Tibial artery (tissue), 4 donors: Measurements from ENCODE around the gene SOCS1.

ENCODE experiments used
- DNase-seq, 2 donors: peaks; one replicate each; pipeline ENCODE4 v3.0.0-alpha.2; 2019
- H3K27ac ChIP-seq, 2 donors: fragments of 200-600 bp; sonication (generic) in 1 of 2; 1 replicate in 1 of 2; 2 replicates in 1 of 2; pipeline ENCODE4 v1.5.1; 2018 to 2019; ENCODE audit warnings: mild to moderate bottlenecking in 1 of 2
- H3K27me3 ChIP-seq, 2 donors: fragments of 200-600 bp; sonication (generic) in 1 of 2; one replicate each; pipeline versions ENCODE4 v1.5.1 to v1.6.0; 2016 to 2019
- H3K36me3 ChIP-seq, 3 donors: fragments of 200-600 bp; sonication (generic) in 2 of 3; one replicate each; pipeline ENCODE4 v1.5.1; 2016 to 2019; ENCODE audit warnings: mild to moderate bottlenecking in 2 of 3
- H3K4me1 ChIP-seq, 4 donors: fragments of 200-600 bp; sonication (generic) in 2 of 4; 1 replicate in 3 of 4; 2 replicates in 1 of 4; pipeline ENCODE4 v1.5.1; 2016 to 2019
- H3K4me3 ChIP-seq, 2 donors: fragments of 200-600 bp; sonication (generic) in 1 of 2; 1 replicate in 1 of 2; 2 replicates in 1 of 2; pipeline ENCODE4 v1.5.1; 2018 to 2019; ENCODE audit warnings: mild to moderate bottlenecking in 2 of 2
- H3K9me3 ChIP-seq, 3 donors: fragments of 200-600 bp; sonication (generic) in 1 of 3; one replicate each; pipeline ENCODE4 v1.5.1; 2016 to 2019
- CTCF ChIP-seq, 2 experiments: fragments of 200-600 bp in 1 of 2; fragments of 450-650 bp in 1 of 2; IDR thresholded peaks; one replicate each; pipeline ENCODE4 v1.5.1; 2017 to 2019; ENCODE audit warnings: antibody characterized with exemption in 2 of 2, mild to moderate bottlenecking in 1 of 2, moderate library complexity in 1 of 2
- intact Hi-C: fragments of 100-400 bp; cut with DNase I; formaldehyde crosslinking; loops from one replicate; pipeline ENCODE4 v1.15.0; 2023; ENCODE audit warnings: low total_unique reads

Gene SOCS1

GRCh38 chr16:11219178-11219577, 36.8 kb downstream of the SOCS1 start:
- no peak overlapping the region for H3K4me3 ChIP-seq
- TF ChIP-seq CTCF (IDR thresholded peaks at IDR 0.05): no peak
- H3K9me3 ChIP-seq: peaks cover 2 to 23% (median 10%) of the 10 kb centered on the region in 3 donors
- no peaks in the 10 kb centered on the region for H3K27me3 ChIP-seq
- H3K36me3 ChIP-seq: no peaks in the 10 kb centered on the region
- no peak for DNase-seq
- H3K27ac ChIP-seq: no peak overlapping the region
- peaks cover 0 to 5% (median 0%) of the 10 kb centered on the region in 4 donors for H3K4me1 ChIP-seq
- intact Hi-C loops: no loop called here

GRCh38 chr16:11218604-11218962, 37.4 kb downstream of the SOCS1 start:
- TF ChIP-seq CTCF (IDR thresholded peaks at IDR 0.05): peak in 1 of 2 experiments; percentile 20
- no peak overlapping the region for H3K4me3 ChIP-seq
- no peaks in the 10 kb centered on the region for H3K36me3 ChIP-seq
- H3K27me3 ChIP-seq: no peaks in the 10 kb centered on the region
- H3K4me1 ChIP-seq: no peaks in the 10 kb centered on the region
- intact Hi-C loops: no loop called here
- peaks cover 2 to 23% (median 10%) of the 10 kb centered on the region in 3 donors for H3K9me3 ChIP-seq
- no peak for DNase-seq
- no peak overlapping the region for H3K27ac ChIP-seq

- Histone ChIP-seq H3K4me1 (no peaks in the 10 kb centered on the region), H3K4me3 (no peak overlapping the region), H3K36me3 (no peaks in the 10 kb centered on the region), H3K9me3 (peaks cover 2 to 23% (median 10%) of the 10 kb centered on the region in 3 donors), H3K27ac (no peak overlapping the region), H3K27me3 (peaks cover 0 to 3% of the 10 kb centered on the region in 2 donors)
- no peak for TF ChIP-seq CTCF (IDR thresholded peaks at IDR 0.05)
- DNase-seq: no peak
- intact Hi-C loops: no loop called here
These were observed 38.1 kb downstream of the SOCS1 start for GRCh38 chr16:11217651-11218603.

- intact Hi-C loops: no loop called here
- H3K4me1 ChIP-seq: no peaks in the 10 kb centered on the region
- H3K9me3 ChIP-seq: peaks cover 2 to 23% (median 10%) of the 10 kb centered on the region in 3 donors
- no peak overlapping the region for H3K4me3 ChIP-seq
- H3K27ac ChIP-seq: no peak overlapping the region
- DNase-seq: no peak
- no peaks in the 10 kb centered on the region for H3K36me3 ChIP-seq
- peaks cover 0 to 20% of the 10 kb centered on the region in 2 donors for H3K27me3 ChIP-seq
- TF ChIP-seq CTCF (IDR thresholded peaks at IDR 0.05): no peak
These were observed 40.0 kb downstream of the SOCS1 start for GRCh38 chr16:11215935-11216556.

- H3K36me3 ChIP-seq: no peaks in the 10 kb centered on the region
- H3K27me3 ChIP-seq: peaks cover 0 to 23% of the 10 kb centered on the region in 2 donors
- H3K4me1 ChIP-seq: no peaks in the 10 kb centered on the region
- TF ChIP-seq CTCF (IDR thresholded peaks at IDR 0.05): no peak
- intact Hi-C loops: no loop called here
- no peak overlapping the region for H3K4me3 ChIP-seq
- DNase-seq: no peak
- H3K27ac ChIP-seq: no peak overlapping the region
- peaks cover 2 to 22% (median 10%) of the 10 kb centered on the region in 3 donors for H3K9me3 ChIP-seq
These were observed 42.2 kb downstream of the SOCS1 start for GRCh38 chr16:11213799-11214198.
